HuH-7.5 (cell line): ENCODE measurements around the gene UNKL.

Source experiments
- DNase-seq: peaks from one replicate; pipeline ENCODE4 v3.0.0; 2011; ENCODE audit warnings: low spot score

The UNKL gene

DNA sequence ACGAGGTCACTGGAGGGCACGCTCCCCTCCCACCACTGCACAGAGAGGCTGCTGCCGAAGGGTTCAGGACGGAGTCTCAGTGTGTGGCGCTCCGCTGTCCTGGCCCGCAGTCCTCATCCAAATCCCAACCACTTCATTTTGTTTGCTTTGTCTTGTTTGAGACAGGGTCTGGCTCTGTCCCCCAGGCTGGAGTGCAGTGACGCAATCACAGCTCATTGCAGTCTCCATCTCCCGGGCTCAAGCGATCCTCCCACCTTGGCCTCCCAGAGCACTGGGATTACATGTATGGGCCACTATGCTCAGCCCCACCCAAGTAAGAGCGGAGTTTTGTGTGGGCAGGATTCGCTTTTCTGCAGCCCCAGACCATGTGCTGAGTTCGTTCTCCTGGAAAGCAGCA is 12.7 kb downstream of the UNKL start:
- no peak for DNase-seq

DNA sequence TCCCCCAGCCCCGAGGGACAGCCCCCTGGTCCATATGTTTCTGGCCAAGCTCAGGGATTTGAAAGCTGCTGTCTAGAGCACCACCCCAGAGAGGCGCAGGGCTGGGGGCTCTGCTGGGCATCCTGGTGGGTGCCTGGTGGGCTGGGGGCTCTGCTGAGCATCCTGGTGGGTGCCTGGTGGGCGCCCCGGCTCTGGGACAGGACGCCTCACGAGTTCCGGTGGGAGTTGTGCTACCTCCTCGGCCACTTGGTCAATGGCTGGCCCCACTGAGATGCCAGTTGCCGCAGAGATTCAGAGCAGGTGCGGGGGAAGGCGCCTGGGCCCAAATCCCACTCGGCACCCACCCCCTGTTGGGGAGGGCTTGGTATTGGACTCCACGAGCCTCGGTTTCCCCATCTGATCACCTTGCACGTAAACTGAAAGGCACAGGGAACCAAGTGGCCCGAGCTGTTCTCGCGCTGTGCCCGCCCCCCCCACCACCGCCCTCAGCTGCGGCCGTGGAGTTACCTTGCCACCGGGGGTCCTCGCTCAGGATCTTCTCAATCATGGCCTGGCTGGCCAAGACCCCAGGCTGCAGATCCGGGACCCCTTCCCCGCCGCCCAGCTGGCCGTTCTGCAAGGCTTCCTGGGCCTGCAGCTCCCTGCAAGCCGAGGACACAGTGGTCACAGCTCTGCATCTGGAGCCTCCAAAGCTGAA is 13.3 kb downstream of the UNKL start:
- no peak for DNase-seq

DNA sequence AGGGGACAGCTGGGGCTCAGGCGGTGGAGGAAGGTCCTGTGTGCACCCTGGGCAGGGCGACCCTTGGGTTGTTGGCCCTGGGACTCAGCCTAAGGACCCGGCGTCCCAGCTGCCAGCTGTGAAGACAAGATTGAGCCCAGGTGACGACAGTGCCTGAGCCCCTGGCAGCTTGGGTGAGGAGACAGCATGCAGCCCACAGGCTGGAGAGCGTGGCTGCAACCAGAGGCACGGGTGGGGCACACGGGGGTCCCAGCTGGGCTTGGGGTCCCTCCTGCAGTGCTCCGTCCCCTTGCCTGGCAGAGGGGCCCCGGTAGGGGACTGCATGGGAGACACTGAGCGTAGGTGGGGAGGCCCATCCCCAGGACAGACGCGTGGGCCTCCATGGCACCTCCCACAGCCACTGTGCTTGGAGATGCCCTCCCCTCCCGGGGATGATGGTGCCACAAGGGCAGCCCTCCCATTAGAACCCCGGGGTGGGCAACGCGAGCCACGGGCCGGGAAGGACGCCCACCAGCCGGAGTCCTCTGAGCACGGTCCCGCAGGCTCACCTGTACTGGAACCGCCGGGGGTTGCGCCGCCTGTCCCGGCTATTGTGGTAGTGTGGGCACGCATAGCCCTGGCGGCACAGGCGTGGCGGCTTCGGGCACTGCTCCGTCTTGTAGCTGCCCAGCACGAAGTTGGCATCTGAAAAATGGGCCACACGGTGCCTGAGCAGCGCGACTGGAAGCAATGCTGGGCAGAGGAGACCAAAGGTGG is 15.5 kb downstream of the UNKL start:
- no peak for DNase-seq

DNA sequence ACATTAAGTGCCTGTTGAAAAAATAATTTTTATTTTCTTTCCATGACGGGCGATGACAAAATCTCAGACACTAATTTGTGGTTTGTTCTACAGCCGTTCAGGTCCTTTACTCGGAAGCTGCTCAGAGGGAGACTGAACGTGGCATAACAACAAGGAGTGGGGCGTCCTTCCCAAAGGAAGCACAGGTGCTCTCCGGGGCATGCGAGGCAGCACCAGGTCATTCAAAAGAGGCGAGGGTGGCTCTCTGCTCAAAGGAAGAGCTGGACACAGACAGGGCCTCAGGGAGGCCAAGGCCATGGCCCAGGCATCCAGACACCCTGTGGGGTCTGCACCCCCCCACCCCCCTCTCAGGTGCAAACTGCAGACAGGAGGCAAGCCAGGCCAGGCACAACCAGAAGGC is 16.2 kb downstream of the UNKL start:
- DNase-seq: no peak

DNA sequence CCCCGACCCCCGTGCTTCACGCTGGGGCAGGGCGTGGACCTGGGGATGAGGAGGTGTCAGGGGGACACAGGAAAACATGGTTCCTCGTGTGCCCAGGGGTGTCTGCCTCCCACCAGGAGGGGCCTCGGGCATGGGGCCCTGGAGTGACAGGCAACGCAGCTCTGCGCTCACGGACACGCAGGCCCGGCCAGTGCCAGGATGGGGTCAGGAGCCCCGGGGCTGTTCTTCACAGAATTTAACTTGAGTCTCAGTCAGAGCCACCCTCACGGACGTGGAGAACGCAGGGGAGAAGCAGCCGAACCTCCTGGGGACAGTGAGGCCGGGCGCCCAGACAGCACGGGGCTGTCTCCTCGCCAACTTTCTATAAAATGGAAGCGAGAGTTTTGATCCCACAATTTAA is 16.7 kb downstream of the UNKL start:
- DNase-seq: no peak

DNA sequence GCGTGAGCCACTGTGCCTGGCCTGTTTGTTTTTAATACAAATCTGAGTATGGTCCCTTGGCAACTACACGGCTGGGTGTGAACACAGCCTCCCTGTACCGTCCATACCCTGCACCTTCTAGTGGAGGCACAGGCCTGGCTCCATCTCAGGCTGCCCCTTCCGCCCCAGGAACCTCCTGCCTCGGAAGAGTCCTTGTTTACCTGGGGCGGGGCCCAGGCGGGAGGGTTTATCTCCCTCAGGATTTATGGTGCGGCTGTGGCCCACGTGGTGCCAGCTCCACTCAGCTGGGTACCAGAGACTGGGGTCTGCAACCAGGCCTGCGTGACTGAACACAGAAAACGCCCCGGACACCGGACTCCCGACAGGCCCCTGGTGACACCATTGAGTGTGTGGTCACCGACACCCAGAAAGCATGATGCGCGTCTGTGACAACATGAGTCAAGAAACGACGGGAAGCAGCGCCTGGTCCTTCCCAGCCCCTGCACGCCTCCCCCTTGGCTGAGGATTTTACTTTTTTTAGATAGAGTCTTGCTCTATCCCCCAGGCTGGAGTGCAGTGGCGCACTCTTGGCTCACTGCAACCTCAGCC is 19.0 kb downstream of the UNKL start:
- DNase-seq: no peak

DNA sequence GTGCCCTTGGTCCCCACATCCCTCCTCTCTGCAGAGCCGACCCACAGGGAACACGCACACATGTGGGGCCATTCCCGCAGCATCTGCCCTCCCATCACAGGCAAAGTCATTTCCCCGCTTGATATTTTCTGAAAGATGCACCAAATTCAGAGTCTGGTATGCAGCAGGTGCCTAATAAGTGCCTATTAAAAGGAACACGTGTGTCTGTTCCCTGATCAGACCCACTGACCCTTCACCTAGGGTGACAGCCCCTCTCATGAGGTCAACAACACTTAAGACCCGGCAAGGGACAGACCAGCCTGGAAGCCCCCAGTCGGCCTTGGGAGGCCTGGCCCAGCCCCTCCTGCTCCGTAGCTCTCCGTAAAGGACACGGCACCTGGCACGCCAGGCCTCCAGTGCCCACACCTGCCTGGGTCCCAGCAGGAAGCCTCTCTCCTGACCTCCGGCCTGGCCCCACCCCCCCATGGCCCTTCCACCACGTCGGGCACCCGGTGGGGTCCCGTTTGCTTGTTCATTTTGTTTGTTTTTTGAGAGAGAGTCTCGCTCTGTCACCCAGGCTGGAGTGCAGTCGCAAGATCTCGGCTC is 20.0 kb downstream of the UNKL start:
- no peak for DNase-seq

DNA sequence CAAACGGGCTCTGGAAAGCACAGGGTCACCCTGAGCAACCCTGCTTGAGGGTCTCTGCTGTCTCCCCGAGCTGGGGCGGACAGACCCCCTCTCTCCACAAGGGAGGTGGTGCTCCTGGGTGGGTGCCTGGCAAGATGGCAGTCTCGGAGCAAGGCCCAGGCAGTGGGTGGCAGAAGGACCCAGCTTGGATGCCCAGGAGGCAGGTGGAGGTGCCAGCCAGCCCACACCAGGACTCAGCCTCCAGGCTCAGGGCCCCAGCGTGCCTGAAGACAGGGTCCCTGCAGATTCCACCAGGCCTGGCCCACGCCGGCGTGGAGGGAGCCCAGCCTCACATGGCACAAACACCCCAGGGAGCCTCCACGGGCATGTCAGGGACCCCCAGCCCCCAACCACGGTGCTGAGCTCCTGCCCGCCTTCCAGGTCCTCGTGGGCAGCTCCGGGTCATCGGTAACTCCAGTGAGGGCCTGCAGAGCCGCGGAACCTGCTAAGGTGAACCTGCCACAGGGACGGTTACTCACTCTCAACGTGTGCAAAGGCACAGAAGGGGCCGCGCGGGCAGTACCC is 20.8 kb downstream of the UNKL start:
- no peak for DNase-seq

DNA sequence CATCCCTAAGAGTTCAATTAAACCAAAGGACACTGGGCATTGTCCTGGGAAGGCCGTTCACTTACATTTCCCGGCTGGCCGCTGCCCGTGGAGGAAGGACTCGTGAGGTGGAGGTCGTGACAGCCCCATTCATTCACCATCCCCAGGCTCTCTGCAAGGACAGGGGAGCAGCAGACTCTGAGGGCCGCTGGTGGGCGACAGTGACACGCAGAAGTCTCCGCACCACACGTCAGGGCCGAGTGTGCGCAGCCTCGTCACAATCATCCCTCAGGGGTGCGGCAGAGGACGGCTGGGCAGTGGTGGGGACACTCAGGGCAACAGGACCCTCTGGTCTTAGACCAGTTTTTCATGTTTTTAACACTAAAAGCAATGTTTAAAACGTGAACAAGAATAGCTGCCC is 21.7 kb downstream of the UNKL start:
- no peak for DNase-seq

DNA sequence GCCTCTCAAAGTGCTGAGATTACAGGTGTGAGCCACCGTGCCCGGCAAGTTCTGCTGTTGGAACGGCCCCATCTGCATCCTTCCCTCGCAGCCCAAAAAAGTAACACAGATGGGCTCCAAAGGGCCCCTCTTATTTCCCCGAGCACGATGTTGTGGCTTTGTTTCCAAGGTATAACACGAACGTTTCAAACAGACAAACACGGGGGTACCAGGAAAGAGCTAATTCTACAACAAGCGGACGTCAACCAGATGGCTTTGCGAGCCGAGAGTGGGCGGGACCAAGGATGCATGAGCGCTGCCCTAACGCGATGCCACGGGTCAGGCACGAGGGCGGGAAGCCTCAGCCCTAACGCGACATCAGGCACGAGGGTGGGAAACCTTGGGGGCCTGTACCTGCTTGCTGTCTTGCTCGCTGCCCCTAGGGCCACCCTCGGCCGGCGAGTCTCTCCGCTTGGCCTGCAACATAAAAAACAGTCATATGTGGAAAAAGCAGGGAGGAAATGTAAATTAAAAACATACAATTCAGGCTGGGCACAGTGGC is 24.2 kb downstream of the UNKL start:
- no peak for DNase-seq

DNA sequence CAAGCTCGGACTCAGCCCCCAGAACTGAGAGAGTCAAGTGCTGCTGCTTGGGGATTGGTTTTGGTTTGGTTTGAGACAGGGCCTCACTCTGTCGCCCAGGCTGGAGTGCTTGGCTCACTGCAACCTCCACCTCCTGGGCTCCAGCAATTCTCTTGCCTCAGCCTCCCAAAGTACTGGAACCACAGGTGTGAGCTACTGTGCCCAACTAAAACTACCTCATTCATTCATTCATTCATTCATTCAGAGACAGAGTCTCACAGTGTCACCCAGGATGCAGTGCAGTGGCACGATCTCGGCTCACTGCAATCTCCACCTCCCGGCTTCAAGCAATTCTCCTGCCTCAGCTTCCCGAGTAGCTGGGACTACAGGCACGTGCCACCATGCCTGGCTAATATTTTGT is 24.7 kb downstream of the UNKL start:
- no peak for DNase-seq

DNA sequence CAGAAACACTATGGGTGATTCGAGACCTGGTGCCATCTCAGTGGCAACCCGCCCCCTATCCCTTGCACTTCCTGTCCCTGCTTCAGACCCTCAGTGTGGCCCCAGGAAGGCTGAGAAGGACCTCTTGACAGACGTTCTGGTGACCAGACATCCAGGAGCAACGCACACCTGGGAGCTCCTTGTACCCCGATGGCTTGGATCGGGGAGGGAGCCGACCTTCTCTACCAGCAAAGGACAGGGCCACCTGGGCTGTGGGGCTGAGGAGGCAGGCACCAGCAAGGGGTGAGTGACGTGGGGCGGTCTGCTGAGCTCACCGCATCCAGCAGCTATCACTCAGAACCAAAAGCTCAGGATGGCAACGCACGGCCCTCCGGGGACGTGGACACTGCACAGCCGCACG is 27.2 kb downstream of the UNKL start:
- no peak for DNase-seq

DNA sequence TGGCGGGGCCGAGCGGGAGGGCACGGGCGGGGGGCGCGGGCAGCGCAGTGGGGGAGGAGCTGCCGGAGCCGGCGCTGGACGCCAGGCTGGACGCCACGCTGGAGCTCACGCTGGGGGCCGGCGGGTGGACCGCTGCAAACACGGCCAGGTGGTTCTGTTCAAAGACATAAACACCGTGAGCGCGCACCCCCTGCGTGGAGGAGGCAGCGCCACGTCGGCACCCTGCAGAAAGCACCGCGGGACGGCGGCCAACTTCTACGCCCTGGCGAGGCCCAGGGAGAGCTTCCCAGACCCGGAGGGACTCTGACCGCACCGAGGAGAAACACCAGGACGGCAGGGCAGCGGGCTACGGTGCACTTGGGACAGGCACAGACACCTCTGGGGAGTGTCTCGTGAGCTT is 29.3 kb downstream of the UNKL start:
- no peak for DNase-seq

DNA sequence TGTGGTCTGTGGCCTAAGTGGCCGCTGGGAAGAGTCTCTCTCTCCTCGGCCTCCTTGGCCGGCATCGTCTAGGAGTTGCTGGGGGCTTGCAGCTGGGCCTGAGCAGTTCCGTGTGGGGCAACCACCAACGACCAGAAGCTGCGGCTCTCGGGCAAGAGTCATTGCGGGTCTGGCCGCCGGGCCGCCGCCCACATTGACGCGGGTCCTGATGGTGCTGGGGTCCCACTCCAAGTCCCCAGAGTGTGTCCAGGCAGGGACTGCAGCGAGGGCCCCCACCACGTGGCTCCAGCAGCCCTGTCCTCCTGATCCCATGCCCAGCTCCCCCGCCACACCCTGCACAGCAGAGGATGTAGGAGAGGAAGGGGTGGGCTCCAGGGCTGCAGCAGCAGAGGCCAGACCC is 30.9 kb downstream of the UNKL start:
- DNase-seq: no peak

DNA sequence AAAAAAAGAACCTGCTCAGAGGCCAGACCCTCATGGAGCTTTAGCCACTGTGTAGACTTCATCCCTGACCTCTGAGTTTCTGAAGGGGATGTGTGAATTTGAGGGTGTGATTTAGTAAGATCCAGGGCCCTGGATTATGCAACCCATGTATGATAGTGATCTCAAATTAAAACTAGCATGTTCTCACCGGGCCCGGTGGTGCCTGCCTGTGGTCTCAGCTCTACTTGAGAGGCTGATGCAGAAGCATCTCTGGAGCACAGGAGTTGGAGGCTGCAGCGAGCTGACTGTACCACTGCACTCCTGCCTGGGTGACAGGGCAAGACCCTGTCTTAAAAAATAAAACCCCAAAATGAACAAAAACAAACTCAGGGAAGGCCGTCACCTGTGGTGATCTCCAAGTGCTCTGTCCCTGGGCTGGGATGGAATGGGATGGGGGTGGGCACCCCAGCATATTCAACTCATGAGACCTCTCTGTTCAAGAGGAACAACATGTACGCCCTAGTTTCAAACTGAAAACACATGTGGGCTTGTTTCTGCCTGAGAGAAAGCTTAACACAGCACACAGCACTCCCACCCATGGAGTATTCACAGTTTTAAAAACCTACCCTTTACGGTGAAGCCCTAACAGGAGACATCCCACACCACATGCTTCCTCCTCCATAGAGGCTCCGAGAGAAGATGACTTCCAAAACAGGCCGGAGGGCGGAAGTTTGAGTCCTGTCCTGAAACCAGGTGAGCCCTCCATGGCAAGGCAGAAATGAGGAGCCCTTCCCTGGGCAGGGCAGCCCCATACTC is 32.7 kb downstream of the UNKL start:
- DNase-seq: no peak

DNA sequence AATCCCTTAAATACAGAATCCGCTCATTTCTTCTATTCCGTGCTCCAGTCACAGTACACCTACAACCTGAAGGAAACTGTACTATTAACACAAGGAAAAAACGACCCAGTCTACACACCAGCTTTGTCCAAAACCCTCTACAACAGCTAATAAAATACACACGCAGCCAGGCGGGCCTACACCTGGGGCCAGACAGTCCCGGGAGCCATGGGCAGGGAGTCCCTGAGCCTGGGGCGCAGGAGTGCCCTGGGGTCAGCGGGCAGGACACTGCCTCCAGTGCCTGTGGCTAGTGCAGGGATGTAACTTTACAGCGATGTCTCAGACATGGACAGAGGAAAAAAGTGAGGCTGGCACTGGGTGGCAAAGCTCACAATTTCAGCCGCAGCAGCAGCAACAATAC is 34.3 kb downstream of the UNKL start:
- peak; percentile 39 for DNase-seq

DNA sequence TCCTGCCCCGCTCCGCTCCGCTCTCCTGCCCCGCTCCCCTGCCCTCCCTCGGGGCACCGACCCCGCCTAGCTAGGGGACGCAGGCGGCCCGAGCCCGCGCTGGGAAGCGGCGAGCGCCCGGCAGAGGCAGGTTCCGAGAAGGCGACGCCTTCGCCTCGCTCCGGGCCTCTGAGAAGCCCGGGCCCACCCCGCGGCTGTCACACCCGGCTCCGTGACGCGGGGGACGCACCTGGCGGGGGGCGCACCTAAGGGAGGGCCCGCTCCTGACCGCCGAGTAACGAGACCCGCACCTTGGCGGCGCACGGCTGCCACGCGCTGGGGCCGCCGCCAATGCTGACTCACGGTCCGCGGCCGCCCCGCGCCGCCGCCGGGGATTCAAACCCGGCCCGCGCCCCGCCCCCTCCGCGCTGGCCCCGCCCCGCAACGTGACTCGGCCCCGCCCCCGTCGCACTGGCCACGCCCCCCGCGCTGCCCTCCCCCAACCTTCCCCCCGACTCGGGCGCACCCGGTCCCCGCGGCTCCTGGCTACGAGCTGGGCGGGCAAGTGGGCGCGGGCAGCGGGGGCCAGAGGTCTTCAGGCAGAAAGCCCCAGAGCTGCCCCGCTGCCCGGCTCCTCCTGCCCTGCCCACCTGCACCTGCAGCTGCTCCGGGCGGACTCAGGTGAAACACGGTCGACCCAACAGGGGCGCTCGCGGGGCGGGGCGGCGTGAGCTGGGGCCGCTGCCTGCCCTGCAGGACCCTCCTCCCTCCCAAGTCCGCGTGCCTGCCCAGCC is 35.0 kb downstream of the UNKL start:
- peak; percentile 78 for DNase-seq

DNA sequence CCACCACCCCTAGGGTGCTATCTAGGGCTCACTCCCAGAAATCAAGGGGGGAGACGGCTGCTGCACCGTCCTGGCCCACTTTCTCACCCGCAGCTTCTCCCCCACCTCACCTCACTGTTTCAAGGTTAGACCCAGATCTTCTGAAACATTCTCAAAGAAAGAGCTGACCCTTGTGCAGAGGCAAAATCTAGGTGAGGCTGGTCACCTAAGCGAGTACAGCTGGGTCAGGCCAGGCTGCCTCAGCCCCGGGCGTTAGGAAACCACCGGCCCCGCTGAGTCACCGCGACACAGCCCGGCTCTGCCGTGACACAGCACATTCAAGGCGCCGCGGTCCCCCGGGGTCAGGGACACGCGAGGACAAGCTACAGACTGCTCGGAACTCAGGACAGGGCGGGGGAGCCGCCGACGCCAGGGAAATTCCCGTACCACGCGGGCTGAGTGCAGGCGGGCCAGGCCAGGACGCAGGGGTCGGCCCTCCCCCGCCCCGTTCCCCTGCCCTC is 35.6 kb downstream of the UNKL start:
- peak; percentile 71 for DNase-seq

DNA sequence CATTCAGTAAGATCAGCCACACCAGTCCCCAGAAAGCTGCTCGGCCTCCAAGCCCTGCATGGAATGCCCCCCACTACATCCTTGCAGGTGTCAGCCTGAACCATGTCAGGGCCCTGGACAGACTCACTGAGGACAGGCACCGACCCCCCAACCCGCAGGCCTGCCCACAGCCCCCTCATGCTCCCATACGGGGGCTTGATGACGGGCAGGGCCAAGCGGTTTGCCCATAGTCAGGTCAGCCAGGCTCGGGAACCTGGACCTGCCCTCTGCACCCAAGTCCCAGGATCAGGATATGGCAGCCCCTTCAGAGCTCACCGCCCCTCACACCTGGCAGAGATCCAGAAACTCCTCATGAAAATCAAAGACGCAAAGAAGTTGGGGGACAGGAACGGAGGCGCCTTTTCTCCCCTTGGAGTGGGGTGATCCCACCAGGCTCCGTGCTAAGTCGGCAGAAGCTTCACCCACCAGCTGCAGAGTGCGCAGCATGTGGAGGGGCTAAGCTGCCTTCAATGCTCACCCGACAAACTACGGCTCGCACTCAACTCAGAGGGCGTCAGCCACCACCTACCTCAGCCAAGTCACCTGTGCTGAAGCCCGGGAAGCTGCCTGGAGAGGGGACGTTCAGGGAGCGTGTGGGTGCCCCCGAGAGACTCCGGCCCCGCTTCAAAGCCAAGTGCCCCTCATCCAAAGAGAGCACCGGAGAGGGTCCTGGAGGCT is 36.3 kb downstream of the UNKL start:
- peak; percentile 41 for DNase-seq

DNA sequence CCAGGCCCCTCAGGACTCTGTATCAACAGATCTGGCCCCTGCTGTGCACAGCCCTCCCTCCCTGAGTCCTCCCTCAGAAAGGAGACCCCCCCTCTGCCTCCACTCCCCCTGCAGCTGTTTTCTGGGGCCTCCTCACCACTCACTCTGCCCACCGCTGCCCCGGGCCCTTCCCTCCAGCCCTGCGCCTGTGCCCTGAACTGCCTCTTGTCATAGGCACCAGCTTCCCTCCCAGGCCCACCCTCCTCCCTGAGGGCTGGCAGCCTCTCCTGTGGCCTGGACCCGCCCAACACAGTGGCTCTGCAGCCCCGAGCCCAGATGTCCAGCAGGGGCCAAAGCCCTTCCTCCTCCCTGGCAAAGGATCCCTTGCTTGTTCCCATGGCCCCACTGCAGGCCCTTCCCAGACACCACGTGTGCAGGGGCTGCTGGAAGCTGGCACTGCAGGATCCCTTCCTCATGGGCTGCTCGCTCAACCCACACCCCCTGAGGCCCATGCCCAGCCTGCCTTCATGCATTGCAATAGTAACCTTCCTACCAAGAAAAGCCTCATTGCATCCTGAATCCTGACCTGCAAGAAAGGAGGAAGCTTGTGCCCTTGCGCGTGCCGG is 37.0 kb downstream of the UNKL start:
- no peak for DNase-seq
